ENCODE measurements around the gene APH1A.
A peak's percentile ranks its signal among the peaks of the same experiment; 100 is the strongest.
"Not testable (repeated sequence)": the region's sequence is repeated elsewhere in the genome, so short reads cannot be mapped to it uniquely, and the experiment has no call there.

Gene APH1A

GRCh38 chr1:150269451-150269850, 635 bp upstream of the APH1A start:
- no peak for DNase-seq (ENCODE audit: low read depth in 1 of 2, low spot score in 1 of 2)

- peak in 1 of 2 donors; percentile 7 for DNase-seq (ENCODE audit: low read depth in 1 of 2, low spot score in 1 of 2)
These were observed 494 bp downstream of the APH1A start for GRCh38 chr1:150268340-150268704.

- DNase-seq (ENCODE audit: low read depth in 1 of 2, low spot score in 1 of 2) = no peak
These were observed 920 bp downstream of the APH1A start for GRCh38 chr1:150267896-150268295.

- DNase-seq (ENCODE audit: low read depth in 1 of 2, low spot score in 1 of 2) = no peak
These were observed 5.3 kb downstream of the APH1A start for GRCh38 chr1:150263549-150263948.

GRCh38 chr1:150262388-150263320, 6.2 kb downstream of the APH1A start:
- no peak for DNase-seq (ENCODE audit: low read depth in 1 of 2, low spot score in 1 of 2)

- DNase-seq (ENCODE audit: low read depth in 1 of 2, low spot score in 1 of 2) = no peak
These were observed 7.4 kb downstream of the APH1A start for GRCh38 chr1:150261367-150261766.

- DNase-seq (ENCODE audit: low read depth in 1 of 2, low spot score in 1 of 2) = no peak
These were observed 8.8 kb downstream of the APH1A start for GRCh38 chr1:150259758-150260669.

- no peak for DNase-seq (ENCODE audit: low read depth in 1 of 2, low spot score in 1 of 2)
These were observed 9.6 kb downstream of the APH1A start for GRCh38 chr1:150259217-150259616.

- DNase-seq (ENCODE audit: low read depth in 1 of 2, low spot score in 1 of 2) = no peak
These were observed 10.9 kb downstream of the APH1A start, which contains the start of gene CA14 for GRCh38 chr1:150257624-150258585. Gene CA14, plus strand, starts transcription at chr1:150257774. Its CDS starts 355 bp downstream, at chr1:150258129.

GRCh38 chr1:150256554-150257341, 12.1 kb downstream of the APH1A start:
- no peak for DNase-seq (ENCODE audit: low read depth in 1 of 2, low spot score in 1 of 2)

GRCh38 chr1:150256198-150256553, 12.6 kb downstream of the APH1A start:
- no peak for DNase-seq (ENCODE audit: low read depth in 1 of 2, low spot score in 1 of 2)

- no peak for DNase-seq (ENCODE audit: low read depth in 1 of 2, low spot score in 1 of 2)
These were observed 18.9 kb downstream of the APH1A start for GRCh38 chr1:150249936-150250335.

GRCh38 chr1:150243003-150243402, 25.8 kb downstream of the APH1A start:
- DNase-seq (ENCODE audit: low read depth in 1 of 2, low spot score in 1 of 2) = no peak

GRCh38 chr1:150237746-150238145, 31.1 kb downstream of the APH1A start:
- DNase-seq (ENCODE audit: low read depth in 1 of 2, low spot score in 1 of 2) = no peak

- not testable (repeated sequence) for DNase-seq (ENCODE audit: low read depth in 1 of 2, low spot score in 1 of 2)
These were observed 31.6 kb downstream of the APH1A start for GRCh38 chr1:150237176-150237575.

GRCh38 chr1:150236614-150237100, 32.2 kb downstream of the APH1A start:
- DNase-seq (ENCODE audit: low read depth in 1 of 2, low spot score in 1 of 2) = no peak

GRCh38 chr1:150235852-150236613, 32.8 kb downstream of the APH1A start, which contains the start of gene ANP32E:
Gene ANP32E, minus strand, starts transcription at chr1:150236112. Its CDS starts 326 bp downstream, at chr1:150235786.
- peak; percentile 80 to 92 for DNase-seq (ENCODE audit: low read depth in 1 of 2, low spot score in 1 of 2)

- peak; percentile 9 to 21 for DNase-seq (ENCODE audit: low read depth in 1 of 2, low spot score in 1 of 2)
These were observed 33.4 kb downstream of the APH1A start for GRCh38 chr1:150235294-150235851.

Measured in activated CD4-positive, alpha-beta T cell treated with anti-CD3 and anti-CD28 coated beads, Interleukin-2, amount 50 U/mL, for 24 hours (primary cell).